Parathyroid adenoma (tissue), 2 donors: ENCODE data around the gene GALNT18.

Experiments used
- H2AFZ ChIP-seq: fragments of 300-600 bp; sonication (generic); one replicate; pipeline ENCODE4 v1.7.0; 2017; ENCODE audit warnings: antibody characterized with exemption, mild to moderate bottlenecking
- H3K27ac ChIP-seq: fragments of 300-600 bp; sonication (generic); one replicate; pipeline ENCODE4 v1.7.0; 2017
- H3K27me3 ChIP-seq: fragments of 300-600 bp; sonication (generic); one replicate; pipeline ENCODE4 v1.7.0; 2017; ENCODE audit warnings: low read length; ENCODE audit not compliant: control insufficient read depth, insufficient read depth
- H3K36me3 ChIP-seq: fragments of 300-600 bp; sonication (generic); one replicate; pipeline ENCODE4 v1.7.0; 2017; ENCODE audit warnings: low read length; ENCODE audit not compliant: control insufficient read depth, insufficient read depth
- H3K4me1 ChIP-seq: fragments of 300-600 bp; sonication (generic); one replicate; pipeline ENCODE4 v1.7.0; 2017; ENCODE audit warnings: control low read depth
- H3K4me2 ChIP-seq: fragments of 300-600 bp; sonication (generic); one replicate; pipeline ENCODE4 v1.7.0; 2017; ENCODE audit warnings: low read length
- H3K4me3 ChIP-seq: fragments of 300-600 bp; sonication (generic); one replicate; pipeline ENCODE4 v1.7.0; 2017; ENCODE audit warnings: low read depth, low read length
- H3K79me2 ChIP-seq: fragments of 300-600 bp; sonication (generic); one replicate; pipeline ENCODE4 v1.7.0; 2017; ENCODE audit warnings: control low read depth
- H3K9ac ChIP-seq: fragments of 300-600 bp; sonication (generic); one replicate; pipeline ENCODE4 v1.7.0; 2017; ENCODE audit warnings: mild to moderate bottlenecking
- H3K9me3 ChIP-seq: fragments of 300-600 bp; sonication (generic); one replicate; pipeline ENCODE4 v1.7.0; 2017; ENCODE audit warnings: low read length; ENCODE audit not compliant: control insufficient read depth
- TF ChIP-seq, protein P1 (sequence below): fragments of 300-600 bp; sonication (generic); IDR thresholded peaks from one replicate; pipeline ENCODE4 v1.7.0; 2017; ENCODE audit warnings: antibody characterized with exemption, mild to moderate bottlenecking
- donor health status: primary hyperparathyroidism.

Gene GALNT18

DNA sequence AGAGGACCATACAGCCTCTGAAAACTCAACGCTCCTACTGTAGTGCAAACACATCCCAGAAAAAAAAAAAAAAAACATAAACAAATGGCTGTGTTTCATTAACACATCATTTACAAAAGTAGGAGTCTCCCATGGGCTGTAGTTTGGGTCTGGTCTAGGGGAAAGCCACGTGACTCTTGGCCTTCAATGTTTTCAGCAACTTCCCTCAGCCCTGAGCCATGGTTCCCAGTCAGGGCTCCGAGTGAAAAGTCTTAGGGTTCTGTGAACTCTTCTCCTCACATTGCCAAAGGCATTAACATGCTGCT lies 327.3 kb downstream of the GALNT18 start:
- Histone ChIP-seq H3K79me2 (no peaks in the 10 kb centered on the region), H2AFZ (no peak overlapping the region), H3K9ac (no peak overlapping the region), H3K27ac (no peak overlapping the region), H3K4me1 (no peaks in the 10 kb centered on the region), H3K27me3 (no peaks in the 10 kb centered on the region), H3K4me3 (no peak overlapping the region), H3K36me3 (no peaks in the 10 kb centered on the region), H3K9me3 (no peaks in the 10 kb centered on the region), H3K4me2 (no peak overlapping the region)
- TF ChIP-seq, protein P1, sequence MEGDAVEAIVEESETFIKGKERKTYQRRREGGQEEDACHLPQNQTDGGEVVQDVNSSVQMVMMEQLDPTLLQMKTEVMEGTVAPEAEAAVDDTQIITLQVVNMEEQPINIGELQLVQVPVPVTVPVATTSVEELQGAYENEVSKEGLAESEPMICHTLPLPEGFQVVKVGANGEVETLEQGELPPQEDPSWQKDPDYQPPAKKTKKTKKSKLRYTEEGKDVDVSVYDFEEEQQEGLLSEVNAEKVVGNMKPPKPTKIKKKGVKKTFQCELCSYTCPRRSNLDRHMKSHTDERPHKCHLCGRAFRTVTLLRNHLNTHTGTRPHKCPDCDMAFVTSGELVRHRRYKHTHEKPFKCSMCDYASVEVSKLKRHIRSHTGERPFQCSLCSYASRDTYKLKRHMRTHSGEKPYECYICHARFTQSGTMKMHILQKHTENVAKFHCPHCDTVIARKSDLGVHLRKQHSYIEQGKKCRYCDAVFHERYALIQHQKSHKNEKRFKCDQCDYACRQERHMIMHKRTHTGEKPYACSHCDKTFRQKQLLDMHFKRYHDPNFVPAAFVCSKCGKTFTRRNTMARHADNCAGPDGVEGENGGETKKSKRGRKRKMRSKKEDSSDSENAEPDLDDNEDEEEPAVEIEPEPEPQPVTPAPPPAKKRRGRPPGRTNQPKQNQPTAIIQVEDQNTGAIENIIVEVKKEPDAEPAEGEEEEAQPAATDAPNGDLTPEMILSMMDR, result no peak

DNA sequence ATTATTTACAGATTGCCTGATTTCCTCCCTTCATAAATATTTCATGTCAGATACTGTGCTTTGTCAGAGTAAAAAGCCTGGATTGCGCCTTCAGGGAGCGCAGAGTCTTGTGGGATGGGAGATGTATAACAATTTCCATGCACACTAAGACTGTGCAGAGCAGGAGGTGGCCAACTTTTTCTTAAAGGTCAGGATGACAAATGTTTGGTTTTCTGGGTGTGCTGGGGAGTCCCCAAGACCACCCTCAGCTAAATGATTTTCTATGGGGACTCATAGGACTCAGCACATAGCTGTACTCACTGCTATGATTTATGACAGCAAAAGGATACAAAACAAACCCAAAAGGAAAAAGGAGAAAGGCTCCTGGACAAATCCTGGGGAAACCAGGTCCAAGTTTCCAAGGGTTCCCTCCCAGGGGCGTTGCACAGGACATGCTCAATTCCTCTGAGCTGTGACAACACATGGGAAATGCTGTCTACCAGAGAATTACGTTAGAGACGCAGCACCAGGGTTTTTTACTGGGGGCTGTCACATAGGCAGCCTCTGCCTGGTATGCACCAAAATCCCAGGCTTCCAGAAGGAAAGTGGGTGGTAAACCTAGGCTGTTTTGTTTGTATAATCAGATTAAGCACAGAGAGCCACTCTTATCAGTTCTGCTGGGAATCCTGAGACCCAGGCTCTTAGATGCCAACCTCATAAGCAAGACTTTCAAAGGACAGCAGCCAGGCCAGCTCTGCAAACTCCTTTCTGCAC lies 327.8 kb downstream of the GALNT18 start:
- no peaks in the 10 kb centered on the region for H3K79me2 ChIP-seq
- no peaks in the 10 kb centered on the region for H3K27me3 ChIP-seq
- no peak overlapping the region for H3K27ac ChIP-seq
- no peaks in the 10 kb centered on the region for H3K9me3 ChIP-seq
- TF ChIP-seq, protein P1, result no peak
- no peak overlapping the region for H3K4me3 ChIP-seq
- H3K9ac ChIP-seq, result no peak overlapping the region
- no peaks in the 10 kb centered on the region for H3K36me3 ChIP-seq
- H2AFZ ChIP-seq, result no peak overlapping the region
- H3K4me2 ChIP-seq, result no peak overlapping the region
- no peaks in the 10 kb centered on the region for H3K4me1 ChIP-seq

DNA sequence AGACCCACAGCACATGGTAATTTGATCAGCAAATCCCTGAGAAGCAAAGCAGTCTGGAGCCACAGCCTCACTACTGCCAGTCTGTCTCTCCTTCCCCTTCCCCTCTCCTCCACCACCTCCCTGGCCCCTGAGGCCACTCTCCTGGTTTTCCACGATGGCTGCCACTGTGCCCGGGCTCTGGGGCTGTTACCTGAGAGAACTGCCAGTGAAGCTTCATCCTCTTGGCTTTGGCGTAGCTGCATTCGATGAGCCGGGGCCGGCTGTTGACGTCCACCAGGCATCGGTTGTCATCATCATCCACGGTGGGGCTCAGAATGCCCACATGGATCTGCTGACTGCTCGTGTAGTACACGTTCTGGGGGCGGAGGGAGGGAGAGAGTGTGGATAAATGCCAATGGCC lies 329.0 kb downstream of the GALNT18 start:
- Histone ChIP-seq H3K4me1 (no peaks in the 10 kb centered on the region), H3K9me3 (no peaks in the 10 kb centered on the region), H3K4me2 (no peak overlapping the region), H2AFZ (no peak overlapping the region), H3K9ac (no peak overlapping the region), H3K36me3 (no peaks in the 10 kb centered on the region), H3K79me2 (no peaks in the 10 kb centered on the region), H3K27me3 (no peaks in the 10 kb centered on the region), H3K27ac (no peak overlapping the region), H3K4me3 (no peak overlapping the region)
- TF ChIP-seq, protein P1, result no peak

DNA sequence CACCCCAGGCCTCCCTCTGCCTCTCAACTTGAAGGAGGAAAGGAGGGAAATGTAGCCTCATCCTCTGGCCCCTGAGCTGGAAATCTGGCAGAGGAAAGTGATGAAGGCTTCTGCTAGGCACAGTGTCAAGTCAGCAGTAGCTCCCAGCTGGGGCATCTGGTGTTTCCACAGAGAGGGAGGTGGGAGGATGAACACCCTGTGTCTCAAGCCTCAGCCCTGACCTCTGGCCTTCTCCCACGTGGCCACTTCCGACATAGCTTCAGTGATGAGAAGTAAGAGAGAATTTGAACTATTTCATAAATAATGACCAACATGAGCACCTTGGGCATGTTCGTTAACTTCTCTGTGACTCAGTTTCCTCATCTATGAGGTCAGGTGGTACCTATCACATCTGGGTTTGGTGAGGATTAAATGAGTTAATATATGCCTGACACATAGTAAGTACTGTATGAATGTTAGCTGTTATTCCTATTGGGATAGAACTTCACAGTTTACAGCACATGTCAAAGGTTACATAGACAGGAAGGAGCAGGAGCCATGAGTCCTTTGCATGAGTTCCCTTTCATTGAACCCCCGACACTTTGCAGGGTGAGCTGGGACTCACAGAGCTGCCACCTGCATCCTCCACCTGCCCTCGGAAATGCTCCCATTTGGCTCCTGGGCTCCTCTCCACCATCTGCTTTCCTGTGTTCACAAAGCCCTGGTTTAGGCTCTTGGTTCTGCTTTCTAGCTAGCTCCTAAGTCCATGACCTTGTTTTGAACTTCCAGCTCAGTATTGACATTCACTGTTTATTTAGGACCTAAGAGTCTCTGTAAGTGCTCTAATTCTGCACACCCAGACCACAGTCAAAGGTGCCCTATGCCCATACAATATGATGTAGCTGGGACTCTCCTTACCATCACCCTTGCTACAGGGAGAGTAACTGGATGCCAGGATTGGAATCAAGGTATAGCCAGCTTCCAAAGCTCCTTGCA lies 330.5 kb downstream of the GALNT18 start:
- no peak overlapping the region for H3K9ac ChIP-seq
- H3K9me3 ChIP-seq, result no peaks in the 10 kb centered on the region
- H3K27me3 ChIP-seq, result no peaks in the 10 kb centered on the region
- H3K4me1 ChIP-seq, result no peaks in the 10 kb centered on the region
- H3K79me2 ChIP-seq, result no peaks in the 10 kb centered on the region
- TF ChIP-seq, protein P1, result no peak
- H3K4me2 ChIP-seq, result no peak overlapping the region
- no peak overlapping the region for H3K4me3 ChIP-seq
- no peaks in the 10 kb centered on the region for H3K36me3 ChIP-seq
- H3K27ac ChIP-seq, result no peak overlapping the region
- no peak overlapping the region for H2AFZ ChIP-seq
